ENCODE results near the gene DGKH.

DNA sequence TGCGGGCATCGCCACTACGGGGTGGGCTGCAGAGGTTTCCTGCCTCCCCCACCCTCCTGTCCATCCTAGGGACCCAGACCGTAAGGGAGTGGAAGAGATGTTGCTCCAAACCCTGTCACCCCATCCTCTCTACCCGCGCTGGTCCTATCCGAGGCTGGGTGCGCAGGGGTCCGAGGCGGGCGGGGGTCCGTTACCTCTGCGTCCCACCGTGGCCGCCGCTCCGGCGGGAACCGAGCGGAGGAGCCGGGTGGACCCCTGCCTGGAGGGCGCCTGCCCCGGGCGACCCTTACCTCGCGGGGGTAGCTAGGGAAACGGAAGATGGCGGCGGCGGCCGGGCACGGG is at the start of gene DGKH:
- TF ChIP-seq POLR2A (IDR thresholded peaks at IDR 0.05) (no peak), EP300 (IDR thresholded peaks at IDR 0.05) (no peak)
- TF ChIP-seq, protein P1, sequence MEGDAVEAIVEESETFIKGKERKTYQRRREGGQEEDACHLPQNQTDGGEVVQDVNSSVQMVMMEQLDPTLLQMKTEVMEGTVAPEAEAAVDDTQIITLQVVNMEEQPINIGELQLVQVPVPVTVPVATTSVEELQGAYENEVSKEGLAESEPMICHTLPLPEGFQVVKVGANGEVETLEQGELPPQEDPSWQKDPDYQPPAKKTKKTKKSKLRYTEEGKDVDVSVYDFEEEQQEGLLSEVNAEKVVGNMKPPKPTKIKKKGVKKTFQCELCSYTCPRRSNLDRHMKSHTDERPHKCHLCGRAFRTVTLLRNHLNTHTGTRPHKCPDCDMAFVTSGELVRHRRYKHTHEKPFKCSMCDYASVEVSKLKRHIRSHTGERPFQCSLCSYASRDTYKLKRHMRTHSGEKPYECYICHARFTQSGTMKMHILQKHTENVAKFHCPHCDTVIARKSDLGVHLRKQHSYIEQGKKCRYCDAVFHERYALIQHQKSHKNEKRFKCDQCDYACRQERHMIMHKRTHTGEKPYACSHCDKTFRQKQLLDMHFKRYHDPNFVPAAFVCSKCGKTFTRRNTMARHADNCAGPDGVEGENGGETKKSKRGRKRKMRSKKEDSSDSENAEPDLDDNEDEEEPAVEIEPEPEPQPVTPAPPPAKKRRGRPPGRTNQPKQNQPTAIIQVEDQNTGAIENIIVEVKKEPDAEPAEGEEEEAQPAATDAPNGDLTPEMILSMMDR (IDR thresholded peaks at IDR 0.05) = no peak

All from gastroesophageal sphincter (tissue), 3 donors.